Neutrophil (primary cell): ENCODE measurements around the gene TMEM132D.

ENCODE experiments used
- H3K27ac ChIP-seq: fragments of 200-600 bp; sonication (generic); 2 replicates; pipeline ENCODE4 v1.5.1; 2016; ENCODE audit warnings: mild to moderate bottlenecking, moderate library complexity
- H3K27me3 ChIP-seq: fragments of 200-600 bp; sonication (generic); 2 replicates; pipeline ENCODE4 v1.6.0; 2016; ENCODE audit warnings: mild to moderate bottlenecking
- H3K36me3 ChIP-seq: fragments of 200-600 bp; sonication (generic); 2 replicates; pipeline ENCODE4 v1.5.1; 2017
- H3K4me1 ChIP-seq, 2 experiments: fragments of 200-600 bp in 1 of 2; sonication (generic) in 1 of 2; 1 replicate in 1 of 2; 2 replicates in 1 of 2; pipeline versions ENCODE4 v1.5.1 to v1.6.1; 2013 to 2016; ENCODE audit warnings: low read depth in 1 of 2, low read length in 1 of 2, mild to moderate bottlenecking in 1 of 2, moderate library complexity in 1 of 2; ENCODE audit not compliant: control insufficient read depth in 1 of 2, insufficient read depth in 1 of 2
- H3K4me3 ChIP-seq, 2 experiments: fragments of 200-600 bp in 1 of 2; sonication (generic) in 1 of 2; 1 replicate in 1 of 2; 2 replicates in 1 of 2; pipeline ENCODE4 v1.5.1; 2013 to 2016; ENCODE audit warnings: low read depth in 1 of 2, low read length in 1 of 2, mild to moderate bottlenecking in 1 of 2, moderate library complexity in 1 of 2
- H3K9me3 ChIP-seq: fragments of 200-600 bp; sonication (generic); 2 replicates; pipeline ENCODE4 v1.5.1; 2016
- CTCF ChIP-seq: fragments of 200-600 bp; sonication (generic); IDR thresholded peaks from 2 replicates; pipeline ENCODE4 v1.5.1; 2016; ENCODE audit warnings: antibody characterized with exemption

Gene TMEM132D

GRCh38 chr12:129847063-129847462 lies 56.8 kb downstream of the TMEM132D start:
- no peaks in the 10 kb centered on the region for H3K4me1 ChIP-seq
- TF ChIP-seq CTCF, result no peak
- no peaks in the 10 kb centered on the region for H3K9me3 ChIP-seq
- no peaks in the 10 kb centered on the region for H3K27me3 ChIP-seq
- H3K27ac ChIP-seq, result no peak overlapping the region
- H3K36me3 ChIP-seq, result no peaks in the 10 kb centered on the region
- H3K4me3 ChIP-seq, result no peak overlapping the region

GRCh38 chr12:129844662-129845220 lies 59.1 kb downstream of the TMEM132D start:
- H3K4me1 ChIP-seq, result no peaks in the 10 kb centered on the region
- H3K9me3 ChIP-seq, result no peaks in the 10 kb centered on the region
- no peaks in the 10 kb centered on the region for H3K36me3 ChIP-seq
- no peaks in the 10 kb centered on the region for H3K27me3 ChIP-seq
- no peak overlapping the region for H3K27ac ChIP-seq
- no peak overlapping the region for H3K4me3 ChIP-seq
- no peak for TF ChIP-seq CTCF

GRCh38 chr12:129841251-129841650 lies 62.6 kb downstream of the TMEM132D start:
- H3K9me3 ChIP-seq, result no peaks in the 10 kb centered on the region

GRCh38 chr12:129840145-129840884 lies 63.5 kb downstream of the TMEM132D start:
- Histone ChIP-seq H3K9me3 (no peaks in the 10 kb centered on the region), H3K27ac (no peak overlapping the region), H3K36me3 (no peaks in the 10 kb centered on the region), H3K4me1 (no peaks in the 10 kb centered on the region), H3K4me3 (no peak overlapping the region), H3K27me3 (no peaks in the 10 kb centered on the region)
- no peak for TF ChIP-seq CTCF

More at GRCh38 chr12:129841251-129841650, 62.6 kb downstream of the TMEM132D start:
- Histone ChIP-seq H3K27me3 (no peaks in the 10 kb centered on the region), H3K4me1 (no peaks in the 10 kb centered on the region), H3K4me3 (no peak overlapping the region), H3K27ac (no peak overlapping the region), H3K36me3 (no peaks in the 10 kb centered on the region)
- TF ChIP-seq CTCF, result no peak

GRCh38 chr12:129839679-129840078 lies 64.1 kb downstream of the TMEM132D start:
- H3K4me3 ChIP-seq, result no peak overlapping the region
- no peaks in the 10 kb centered on the region for H3K4me1 ChIP-seq
- no peaks in the 10 kb centered on the region for H3K9me3 ChIP-seq
- no peak overlapping the region for H3K27ac ChIP-seq
- TF ChIP-seq CTCF, result no peak
- no peaks in the 10 kb centered on the region for H3K27me3 ChIP-seq
- no peaks in the 10 kb centered on the region for H3K36me3 ChIP-seq
